HG03108 (cell line): ENCODE measurements around the gene SH3RF3.
"Not testable (repeated sequence)": the region's sequence is repeated elsewhere in the genome, so short reads cannot be mapped to it uniquely, and the experiment has no call there.

Source experiments
- ATAC-seq: cut with Tn5 transposase; IDR thresholded peaks from one replicate; pipeline ENCODE4 v1.9.1; 2021; ENCODE audit warnings: moderate library complexity; ENCODE audit not compliant: unreplicated experiment

Gene SH3RF3

DNA sequence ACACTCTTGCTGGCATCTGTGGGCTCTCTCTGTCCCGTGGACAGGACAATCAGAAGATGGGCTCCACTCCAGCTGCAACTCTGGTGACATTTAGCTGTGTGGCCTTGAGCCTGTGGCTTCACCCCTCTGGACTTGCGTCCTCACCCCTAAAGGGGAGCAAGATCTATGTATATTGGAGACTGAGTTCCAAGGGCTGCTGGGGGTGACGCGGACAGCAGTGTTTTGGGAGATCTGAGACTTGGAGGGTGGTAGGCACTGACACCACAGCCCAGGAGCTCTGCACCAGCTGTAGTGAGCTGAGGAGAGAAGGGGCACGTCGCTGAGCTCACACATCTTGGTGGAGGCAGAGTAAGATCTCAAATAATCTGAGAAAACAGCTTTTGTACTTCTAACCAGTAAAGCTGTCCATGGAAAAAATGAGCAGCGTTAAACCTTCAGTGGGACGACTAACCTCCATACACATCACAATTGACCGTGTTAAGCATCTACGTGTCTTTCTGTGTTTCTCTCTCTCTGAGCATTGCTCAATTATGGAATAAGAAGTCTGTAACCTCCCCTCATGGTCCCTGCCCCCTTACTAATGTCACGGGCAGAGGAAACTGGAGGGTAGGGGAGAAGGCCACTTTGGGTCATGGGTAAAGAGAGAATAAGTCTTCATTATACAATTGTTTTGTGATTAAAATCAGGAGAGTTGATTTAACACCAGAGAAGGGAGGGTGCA, 85.8 kb downstream of the SH3RF3 start:
- ATAC-seq, result no peak

DNA sequence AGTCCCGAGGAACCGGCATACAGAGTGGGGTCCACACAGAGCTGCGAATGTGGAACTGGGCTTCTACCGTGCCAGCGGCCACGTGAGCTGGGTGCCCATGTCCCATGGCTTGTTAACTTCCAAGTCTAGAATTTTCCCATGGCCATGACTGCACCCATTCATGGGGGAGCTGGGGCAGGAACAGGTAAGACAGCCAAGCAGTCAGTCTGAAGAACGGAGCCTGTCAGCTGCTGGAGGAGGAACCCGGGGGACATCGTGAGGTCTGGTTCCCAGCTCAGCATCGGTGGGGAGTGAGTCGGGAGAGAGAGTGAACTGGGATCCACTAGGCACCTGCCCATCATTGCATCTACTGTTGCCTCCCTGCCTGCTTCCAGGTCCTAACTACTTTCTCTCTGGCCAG, 86.9 kb downstream of the SH3RF3 start:
- ATAC-seq, result no peak

- ATAC-seq, result no peak
These were observed 87.3 kb downstream of the SH3RF3 start for GRCh38 chr2:109216332-109216731.

DNA sequence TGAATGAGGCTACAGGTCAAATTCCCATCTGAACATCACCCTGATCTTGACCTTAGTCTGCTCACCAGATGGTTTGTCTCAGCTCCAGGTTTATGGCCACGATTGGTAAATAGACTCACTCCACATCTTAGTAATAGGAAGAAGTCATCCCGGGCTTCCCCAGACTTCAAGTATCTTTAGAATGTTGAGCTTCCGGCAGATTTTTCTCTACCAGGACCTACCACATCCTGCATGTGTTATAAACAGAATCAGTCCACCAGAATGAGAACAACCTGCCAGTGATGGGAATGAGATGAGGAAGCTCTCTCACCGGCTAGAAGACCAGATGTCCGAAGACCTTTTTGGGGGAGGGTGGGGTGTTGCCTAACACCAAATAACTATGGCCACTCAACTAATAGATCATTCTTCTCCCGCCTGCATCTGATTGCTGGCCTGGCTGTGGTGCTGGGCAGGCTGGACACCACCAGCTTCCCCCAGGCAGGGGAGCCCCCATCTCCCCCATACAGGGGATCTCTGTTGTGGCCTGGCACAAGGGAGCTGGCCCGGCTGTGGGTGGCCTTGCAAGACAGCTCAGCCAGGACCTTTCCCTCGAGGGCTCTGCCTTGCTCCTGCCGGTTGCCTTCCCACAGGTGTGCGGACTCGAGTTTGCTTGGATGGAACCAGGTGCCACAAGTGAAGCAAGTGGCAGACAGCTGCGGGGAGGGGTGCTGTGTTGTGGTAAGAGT, 88.5 kb downstream of the SH3RF3 start:
- no peak for ATAC-seq

DNA sequence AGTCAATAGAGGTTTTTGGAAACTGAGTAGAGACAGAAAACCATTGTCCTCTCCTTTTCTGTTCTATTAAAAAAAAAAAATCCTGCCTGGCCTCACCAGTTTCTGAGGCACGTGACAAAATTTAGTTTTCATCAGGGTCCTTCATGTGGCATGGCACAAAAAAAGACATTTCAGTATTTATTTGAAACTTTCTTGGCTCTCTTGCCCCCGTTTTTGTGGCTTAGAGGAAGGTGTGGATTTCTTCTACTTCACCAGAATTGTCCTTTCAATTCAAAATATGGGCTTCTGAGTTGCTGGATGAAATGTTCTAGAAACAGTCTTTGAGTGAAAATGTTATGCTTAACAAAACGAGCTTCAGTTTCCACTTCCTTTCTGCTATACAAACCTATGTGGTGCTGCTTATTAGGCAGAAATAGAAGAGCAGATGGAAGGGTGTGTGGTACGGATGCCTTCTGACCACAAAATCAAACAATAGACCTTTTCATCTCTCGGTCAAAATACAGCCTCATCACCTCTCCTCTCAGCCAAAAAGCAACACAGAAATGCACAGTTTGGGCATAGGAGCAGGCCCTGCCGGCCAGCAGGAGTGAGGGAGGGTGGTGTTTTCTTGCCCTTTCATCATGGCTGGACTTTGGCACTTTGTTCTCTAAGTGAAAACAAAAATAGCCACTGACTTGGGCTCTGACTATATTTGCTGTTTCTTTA, 89.2 kb downstream of the SH3RF3 start:
- ATAC-seq, result no peak

- no peak for ATAC-seq
These were observed 89.8 kb downstream of the SH3RF3 start for GRCh38 chr2:109218792-109219126.

- ATAC-seq, result no peak
These were observed 91.9 kb downstream of the SH3RF3 start for GRCh38 chr2:109220860-109221259.

DNA sequence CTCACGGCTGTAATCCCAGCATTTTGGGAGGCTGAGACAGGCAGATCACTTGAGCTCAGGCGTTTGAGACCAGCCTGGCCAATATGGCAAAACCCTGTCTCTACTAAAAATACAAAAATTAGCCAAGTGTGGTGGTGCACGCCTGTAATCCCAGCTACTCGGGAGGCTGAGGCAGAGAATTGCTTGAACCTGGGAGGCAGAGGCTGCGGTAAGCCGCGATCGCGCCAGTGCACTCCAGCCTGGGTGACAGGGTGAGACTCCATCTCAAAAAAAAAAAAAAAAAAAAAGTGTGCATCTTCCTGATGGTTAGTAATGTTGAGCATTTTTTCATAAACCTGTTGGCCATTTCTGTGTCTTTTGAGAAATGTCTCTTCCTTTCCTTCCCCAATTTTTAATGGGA, 92.3 kb downstream of the SH3RF3 start:
- ATAC-seq, result not testable (repeated sequence)

DNA sequence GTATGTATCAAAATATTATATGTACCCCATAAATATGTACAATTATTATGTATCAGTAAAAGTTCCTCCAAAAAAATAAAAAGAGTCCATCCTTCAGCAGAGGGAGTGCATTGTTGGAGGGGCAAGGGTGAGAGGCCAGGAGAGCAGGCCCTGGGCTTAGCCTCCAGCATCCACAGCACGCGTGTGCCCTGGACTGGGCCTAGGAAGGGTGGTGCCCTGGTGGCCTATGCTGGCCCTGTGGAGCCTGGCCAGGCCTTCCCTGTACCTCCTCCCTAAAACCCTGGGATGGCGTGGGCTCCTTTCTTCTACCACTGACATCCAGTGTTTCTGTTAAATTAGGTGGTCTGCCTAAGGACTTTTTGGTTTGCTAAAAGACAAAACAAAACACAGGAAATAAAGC, 93.4 kb downstream of the SH3RF3 start:
- no peak for ATAC-seq

DNA sequence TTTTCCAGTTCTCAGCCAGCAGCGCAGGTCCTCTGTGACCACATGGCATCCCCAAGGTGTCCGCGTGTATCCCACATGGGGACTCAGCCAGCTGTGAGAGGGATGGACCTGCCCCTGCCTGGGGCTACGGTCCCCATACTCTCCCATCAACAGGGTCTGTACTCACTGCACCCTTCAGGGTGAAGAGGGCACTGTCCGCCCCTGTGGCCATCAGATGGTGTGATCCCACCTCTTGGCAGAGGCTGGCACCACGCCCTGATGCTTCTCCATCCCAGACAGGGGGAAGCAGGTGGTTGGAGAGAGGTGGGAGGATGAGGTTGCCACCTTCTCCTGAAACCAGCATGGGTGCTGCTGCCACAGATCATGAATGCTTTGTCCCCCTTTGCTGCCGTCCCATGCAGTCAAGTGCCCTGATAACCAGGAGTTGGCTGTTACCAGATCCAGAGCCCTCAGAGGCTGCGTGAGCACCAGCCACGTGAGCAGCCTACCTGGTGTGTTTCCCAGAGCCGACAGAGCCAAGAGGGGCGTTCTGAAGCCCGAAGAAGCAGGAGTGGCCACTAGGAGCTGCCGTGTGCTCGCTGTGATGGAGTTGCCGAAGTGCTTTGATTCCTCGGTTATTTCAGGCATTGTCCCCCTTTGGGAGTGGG, 93.9 kb downstream of the SH3RF3 start:
- ATAC-seq, result no peak

GRCh38 chr2:109223490-109223889, 94.5 kb downstream of the SH3RF3 start:
- ATAC-seq, result no peak

GRCh38 chr2:109224341-109224740, 95.3 kb downstream of the SH3RF3 start:
- not testable (repeated sequence) for ATAC-seq

DNA sequence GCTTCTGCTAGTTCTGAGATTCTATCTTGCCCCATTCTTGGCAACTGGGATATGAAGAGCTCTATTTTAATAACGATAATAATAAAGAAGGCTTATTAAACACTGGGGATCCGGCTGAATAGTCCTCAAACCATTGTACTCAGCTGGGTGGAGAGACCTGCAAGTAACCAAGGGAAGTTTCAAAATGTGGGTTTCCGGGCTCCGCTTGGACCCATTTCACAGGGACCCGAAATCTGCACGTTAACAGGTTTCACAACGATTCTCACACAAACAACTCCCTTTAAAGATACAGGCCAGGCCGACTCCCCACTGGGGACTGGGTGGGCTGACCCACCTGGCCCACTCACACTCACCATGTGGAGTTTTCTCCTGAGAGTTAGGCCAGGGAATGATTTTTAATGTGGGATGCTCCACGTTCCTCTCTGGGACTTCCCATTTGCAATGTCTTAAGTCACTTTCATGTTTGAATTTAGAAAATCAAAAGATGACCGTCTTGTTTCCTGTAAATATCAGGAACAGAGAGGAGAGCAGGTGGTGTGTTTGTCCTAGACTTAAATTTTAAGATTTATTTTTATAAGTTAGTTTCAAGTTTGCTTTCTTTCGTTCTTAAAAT, 96.3 kb downstream of the SH3RF3 start:
- no peak for ATAC-seq

DNA sequence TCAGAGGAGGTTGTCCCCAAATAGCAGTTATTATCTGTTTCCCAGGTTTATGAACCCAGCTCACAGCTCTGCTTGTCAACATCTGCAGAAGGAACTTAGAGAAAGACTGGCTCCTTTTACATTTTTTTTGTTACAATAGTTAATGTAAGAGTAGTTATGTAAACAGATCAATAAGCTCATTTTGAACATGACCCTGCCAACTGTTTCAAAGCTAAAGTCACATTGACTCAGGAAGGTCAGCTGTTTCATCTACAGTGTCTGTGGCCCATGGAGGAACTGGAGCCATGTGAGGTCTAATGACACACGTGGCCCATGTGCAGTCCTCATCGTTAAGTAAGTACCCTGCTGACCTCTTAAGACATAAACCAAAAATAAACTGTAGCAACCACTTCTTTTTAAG, 97.1 kb downstream of the SH3RF3 start:
- no peak for ATAC-seq

- no peak for ATAC-seq
These were observed 97.6 kb downstream of the SH3RF3 start for GRCh38 chr2:109226622-109227021.

- no peak for ATAC-seq
These were observed 100.2 kb downstream of the SH3RF3 start for GRCh38 chr2:109229094-109229675.

DNA sequence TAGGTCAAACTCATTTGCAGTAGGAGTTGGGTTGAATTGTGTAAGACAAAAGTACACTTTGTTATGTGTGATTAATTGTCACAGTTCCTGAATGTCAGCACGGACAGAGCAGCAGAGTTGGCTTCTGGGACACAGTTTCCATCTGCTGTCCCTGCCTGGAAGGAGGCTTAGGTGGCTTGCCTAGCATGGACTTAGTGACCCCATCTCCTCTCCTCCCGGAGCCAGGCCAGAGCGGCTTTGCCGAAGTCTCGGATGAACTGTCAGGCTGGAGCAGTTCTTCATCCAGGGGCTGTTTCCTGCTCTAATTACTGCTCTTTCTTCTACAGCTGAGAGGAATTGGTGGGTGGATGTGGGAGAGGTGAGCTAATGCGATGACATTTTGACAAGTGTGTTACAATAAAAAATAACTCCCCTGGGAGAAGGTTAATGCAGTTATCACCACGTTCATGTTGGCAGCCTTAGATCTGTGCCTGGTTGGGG, 102.0 kb downstream of the SH3RF3 start:
- no peak for ATAC-seq

GRCh38 chr2:109231428-109231827, 102.4 kb downstream of the SH3RF3 start:
- ATAC-seq, result no peak

GRCh38 chr2:109231996-109232705, 103.1 kb downstream of the SH3RF3 start:
- ATAC-seq, result no peak

DNA sequence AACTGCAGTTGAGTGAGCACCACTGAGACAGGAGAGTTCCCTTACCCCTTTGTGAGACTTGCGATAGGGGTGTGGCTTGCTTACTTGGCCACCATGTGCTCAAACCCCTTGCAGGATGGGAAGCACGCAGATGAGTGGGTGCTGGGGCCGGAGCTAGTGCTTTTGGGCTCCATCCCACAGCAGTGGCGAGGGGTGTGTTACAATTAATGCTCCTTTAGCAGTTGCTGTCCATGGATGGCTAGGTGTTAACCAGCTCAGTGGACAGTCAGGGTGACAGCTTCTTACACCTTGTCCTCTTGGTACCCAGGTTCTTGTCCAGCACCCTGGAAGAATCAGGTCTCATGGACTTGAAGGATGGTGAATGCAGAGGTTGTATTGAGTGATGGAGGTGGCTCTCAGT, 103.9 kb downstream of the SH3RF3 start:
- ATAC-seq, result no peak
